Kidney (tissue), 14 donors: Measurements from ENCODE around the gene REEP6. TPM values are rescaled to one million over a fixed set of nuclear protein-coding genes. Genes with fewer than 3 reads are reported as not detected.

Experiments
- DNase-seq, 5 donors: peaks; one replicate each; pipeline ENCODE4 v3.0.0-alpha.2; 2013 to 2020
- FAIRE-seq: peaks from 2 replicates; lab custom pipeline; 2012; peaks lifted over from hg19 to GRCh38; lab: Jason Lieb, UNC
- H3K27ac ChIP-seq, 2 donors: one replicate each; pipeline ENCODE4 v1.7.0; 2013; ENCODE audit warnings: low read depth in 2 of 2, low read length in 2 of 2, inconsistent platforms in 1 of 2
- H3K27me3 ChIP-seq: one replicate; pipeline ENCODE4 v1.7.1; 2013; ENCODE audit warnings: low read length, inconsistent platforms; ENCODE audit not compliant: control insufficient read depth, insufficient read depth
- H3K36me3 ChIP-seq, 3 donors: one replicate each; pipeline versions ENCODE4 v1.7.0 to v1.7.1; 2013; ENCODE audit warnings: low read length in 3 of 3, control low read depth in 1 of 3, inconsistent platforms in 1 of 3; ENCODE audit not compliant: insufficient read depth in 3 of 3, control insufficient read depth in 2 of 3
- H3K4me1 ChIP-seq, 3 donors: one replicate each; pipeline versions ENCODE4 v1.7.0 to v1.7.1; 2013; ENCODE audit warnings: low read length in 3 of 3, inconsistent platforms in 1 of 3, low read depth in 1 of 3; ENCODE audit not compliant: control insufficient read depth in 2 of 3, insufficient read depth in 2 of 3
- H3K4me3 ChIP-seq, 3 donors: one replicate each; pipeline versions ENCODE4 v1.7.0 to v1.8.1; 2013; ENCODE audit warnings: low read length in 3 of 3, control low read depth in 1 of 3, inconsistent platforms in 1 of 3
- H3K9ac ChIP-seq, 3 donors: one replicate each; pipeline versions ENCODE4 v1.7.0 to v1.7.1; 2013; ENCODE audit warnings: low read length in 3 of 3, control low read depth in 1 of 3, inconsistent platforms in 1 of 3
- H3K9me3 ChIP-seq, 3 donors: one replicate each; pipeline versions ENCODE4 v1.7.0 to v1.7.1; 2013; ENCODE audit warnings: low read length in 3 of 3, control low read depth in 1 of 3, inconsistent platforms in 1 of 3; ENCODE audit not compliant: control insufficient read depth in 2 of 3, insufficient read depth in 1 of 3
- CTCF ChIP-seq: IDR thresholded peaks from 3 replicates; pipeline ENCODE4 v1.5.1; 2012; ENCODE audit warnings: mild to moderate bottlenecking, moderate library complexity, borderline replicate concordance; ENCODE audit not compliant: insufficient read depth; ENCODE audit errors: extremely low read depth
- intact Hi-C: fragments of 100-400 bp; cut with DNase I; formaldehyde crosslinking; loops from one replicate; pipeline ENCODE4 v1.11.1; 2022
- polyA plus RNA-seq: library from polyadenylated mRNA; stranded (reverse); fragments of 350-450 nt; fragmentation: Illumina TruSeq; extraction: RNeasy Lipid Tissue Mini Kit (QIAGEN cat#74804); gene quantifications from one replicate; pipeline ENCODE4 v1.2.3, GENCODE V29; 2014; ENCODE audit warnings: low read depth, low replicate concordance; ENCODE audit not compliant: insufficient read depth
- total RNA-seq: library from RNA; stranded (reverse); fragmentation: NEBNext Ultra II Directional; extraction: Animal tissue kit (Norgen Biotek cat#: 25700); gene quantifications from one replicate; pipeline ENCODE4 v1.2.1, GENCODE V29; 2021
- donor health status: control.
- donor health status: control.
- donor health status: control.
- donor health status: control.
- donor health status: control.
- donor health status: DM: yes; HTN: yes; CAD: no.
- donor health status: Normal renal cell carcinoma (clear cell type).

The REEP6 gene
- total and polyA plus RNA-seq, 2 donors from 2014 or later: 9.6 to 60.0 TPM

DNA sequence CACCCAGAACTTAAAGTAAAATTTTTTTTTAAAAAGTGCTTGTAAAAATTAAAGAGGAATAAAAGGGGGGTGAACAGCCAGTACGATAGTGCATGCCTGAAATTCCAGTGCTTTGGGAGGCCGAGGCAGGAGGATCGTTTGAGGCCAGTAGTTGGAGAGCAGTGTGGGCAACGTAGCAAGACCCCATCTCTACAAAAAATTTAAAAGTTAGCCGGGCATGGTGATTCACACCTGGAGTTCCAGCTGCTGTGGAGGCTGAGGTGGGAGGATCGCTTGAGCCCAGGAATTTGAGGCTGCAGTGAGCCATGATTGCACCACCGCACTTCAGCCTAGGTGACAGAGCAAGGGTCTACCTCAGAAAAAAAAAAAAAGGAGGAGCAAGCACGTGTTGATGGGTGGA, 14.0 kb downstream of the REEP6 start:
- H3K9ac ChIP-seq: no peak overlapping the region
- TF ChIP-seq CTCF: no peak
- no peaks in the 10 kb centered on the region for H3K36me3 ChIP-seq
- no peak for DNase-seq
- no peak overlapping the region for H3K4me3 ChIP-seq
- H3K4me1 ChIP-seq: peaks cover 0 to 6% (median 0%) of the 10 kb centered on the region in 3 donors
- H3K9me3 ChIP-seq: no peaks in the 10 kb centered on the region
- H3K27ac ChIP-seq: no peak overlapping the region
- FAIRE-seq: no peak
- intact Hi-C loops: no loop called here
- peaks cover 17% of the 10 kb centered on the region for H3K27me3 ChIP-seq

GRCh38 chr19:1505991-1506881, 15.3 kb downstream of the REEP6 start:
- Histone ChIP-seq H3K9ac (no peak overlapping the region), H3K9me3 (no peaks in the 10 kb centered on the region), H3K4me1 (peaks cover 0 to 6% (median 0%) of the 10 kb centered on the region in 3 donors), H3K36me3 (no peaks in the 10 kb centered on the region), H3K27ac (no peak overlapping the region), H3K4me3 (no peak overlapping the region), H3K27me3 (peaks cover 19% of the 10 kb centered on the region)
- no peak for FAIRE-seq
- intact Hi-C loops: no loop called here
- DNase-seq: peak in 2 of 5 donors; percentile 74 to 81
- TF ChIP-seq CTCF: no peak

- H3K27me3 ChIP-seq: peaks cover 19% of the 10 kb centered on the region
- no peaks in the 10 kb centered on the region for H3K36me3 ChIP-seq
- H3K4me1 ChIP-seq: peaks cover 0 to 6% (median 0%) of the 10 kb centered on the region in 3 donors
- H3K9ac ChIP-seq: no peak overlapping the region
- H3K27ac ChIP-seq: no peak overlapping the region
- DNase-seq (peak in 1 of 5 donors; percentile 81), FAIRE-seq (no peak)
- no peak for TF ChIP-seq CTCF
- peak overlapping the region in 1 of 3 donors; percentile 56 for H3K4me3 ChIP-seq
- H3K9me3 ChIP-seq: no peaks in the 10 kb centered on the region
- intact Hi-C loops: no loop called here
Measured at GRCh38 chr19:1507192-1507660, 16.2 kb downstream of the REEP6 start.
